Measurements from ENCODE around the gene CLDN6.

The CLDN6 gene

GRCh38 chr16:2966808-2967191 lies 51.2 kb downstream of the CLDN6 start:
- no peak for DNase-seq (ENCODE audit: low read depth)
- H3K4me3 ChIP-seq (replicated peaks; ENCODE audit: low read depth, low read length) = no peak overlapping the region
- TF ChIP-seq, protein P1, sequence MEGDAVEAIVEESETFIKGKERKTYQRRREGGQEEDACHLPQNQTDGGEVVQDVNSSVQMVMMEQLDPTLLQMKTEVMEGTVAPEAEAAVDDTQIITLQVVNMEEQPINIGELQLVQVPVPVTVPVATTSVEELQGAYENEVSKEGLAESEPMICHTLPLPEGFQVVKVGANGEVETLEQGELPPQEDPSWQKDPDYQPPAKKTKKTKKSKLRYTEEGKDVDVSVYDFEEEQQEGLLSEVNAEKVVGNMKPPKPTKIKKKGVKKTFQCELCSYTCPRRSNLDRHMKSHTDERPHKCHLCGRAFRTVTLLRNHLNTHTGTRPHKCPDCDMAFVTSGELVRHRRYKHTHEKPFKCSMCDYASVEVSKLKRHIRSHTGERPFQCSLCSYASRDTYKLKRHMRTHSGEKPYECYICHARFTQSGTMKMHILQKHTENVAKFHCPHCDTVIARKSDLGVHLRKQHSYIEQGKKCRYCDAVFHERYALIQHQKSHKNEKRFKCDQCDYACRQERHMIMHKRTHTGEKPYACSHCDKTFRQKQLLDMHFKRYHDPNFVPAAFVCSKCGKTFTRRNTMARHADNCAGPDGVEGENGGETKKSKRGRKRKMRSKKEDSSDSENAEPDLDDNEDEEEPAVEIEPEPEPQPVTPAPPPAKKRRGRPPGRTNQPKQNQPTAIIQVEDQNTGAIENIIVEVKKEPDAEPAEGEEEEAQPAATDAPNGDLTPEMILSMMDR (IDR thresholded peaks at IDR 0.05; ENCODE audit: low read length, missing control alignments) = no peak

GRCh38 chr16:2966043-2966807 lies 51.8 kb downstream of the CLDN6 start:
- no peak overlapping the region for H3K4me3 ChIP-seq (replicated peaks; ENCODE audit: low read depth, low read length)
- DNase-seq (ENCODE audit: low read depth) = no peak
- TF ChIP-seq, protein P1 (IDR thresholded peaks at IDR 0.05; ENCODE audit: low read length, missing control alignments) = no peak

Measured in fibroblast of pulmonary artery (primary cell).